OCI-LY1 (cell line): ENCODE data around the gene CHPF2.

Experiments used
- EZH2 ChIP-seq: fragments of 200-600 bp; sonication (generic), shearing (Covaris generic); IDR thresholded peaks from 2 replicates; pipeline ENCODE4 v1.8.0; 2017; ENCODE audit warnings: borderline replicate concordance, mixed run types, mild to moderate bottlenecking, antibody characterized with exemption, low read length, moderate library complexity, mixed read lengths
- TF ChIP-seq, protein P1 (sequence below): fragments of 200-600 bp; sonication (generic), shearing (Covaris generic); IDR thresholded peaks from 2 replicates; pipeline ENCODE4 v1.5.1; 2017; ENCODE audit warnings: mild to moderate bottlenecking, antibody characterized with exemption, low read length, moderate library complexity, mixed read lengths

DNA sequence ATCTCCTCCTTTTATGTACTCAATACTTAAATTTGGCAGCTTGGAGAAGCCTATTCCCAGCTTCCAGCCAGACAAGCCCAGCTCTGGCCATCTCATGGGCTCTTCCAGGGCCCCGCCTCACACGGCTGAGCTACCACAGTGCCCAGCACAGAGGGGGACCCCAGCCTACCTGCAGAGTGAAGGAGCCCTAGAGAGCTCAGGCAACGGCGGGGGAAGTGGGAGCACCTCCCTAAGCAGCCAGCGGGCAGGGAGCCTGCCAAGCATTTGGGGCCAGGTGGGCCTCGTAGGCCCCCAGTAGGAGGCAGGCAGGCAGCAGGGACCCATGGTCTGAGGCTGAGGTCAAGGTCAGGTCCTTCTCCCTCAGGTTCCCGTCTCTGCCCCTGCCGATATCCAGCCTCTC lies 45.3 kb downstream of the CHPF2 start:
- TF ChIP-seq, protein P1, sequence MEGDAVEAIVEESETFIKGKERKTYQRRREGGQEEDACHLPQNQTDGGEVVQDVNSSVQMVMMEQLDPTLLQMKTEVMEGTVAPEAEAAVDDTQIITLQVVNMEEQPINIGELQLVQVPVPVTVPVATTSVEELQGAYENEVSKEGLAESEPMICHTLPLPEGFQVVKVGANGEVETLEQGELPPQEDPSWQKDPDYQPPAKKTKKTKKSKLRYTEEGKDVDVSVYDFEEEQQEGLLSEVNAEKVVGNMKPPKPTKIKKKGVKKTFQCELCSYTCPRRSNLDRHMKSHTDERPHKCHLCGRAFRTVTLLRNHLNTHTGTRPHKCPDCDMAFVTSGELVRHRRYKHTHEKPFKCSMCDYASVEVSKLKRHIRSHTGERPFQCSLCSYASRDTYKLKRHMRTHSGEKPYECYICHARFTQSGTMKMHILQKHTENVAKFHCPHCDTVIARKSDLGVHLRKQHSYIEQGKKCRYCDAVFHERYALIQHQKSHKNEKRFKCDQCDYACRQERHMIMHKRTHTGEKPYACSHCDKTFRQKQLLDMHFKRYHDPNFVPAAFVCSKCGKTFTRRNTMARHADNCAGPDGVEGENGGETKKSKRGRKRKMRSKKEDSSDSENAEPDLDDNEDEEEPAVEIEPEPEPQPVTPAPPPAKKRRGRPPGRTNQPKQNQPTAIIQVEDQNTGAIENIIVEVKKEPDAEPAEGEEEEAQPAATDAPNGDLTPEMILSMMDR: no peak
- no peak for TF ChIP-seq EZH2
